NCI-H1417 treated with DMSO at 0.1 percent for 48 hours (cell line): Measurements from ENCODE around the gene ZNF524.
"Not testable (repeated sequence)": the region's sequence is repeated elsewhere in the genome, so short reads cannot be mapped to it uniquely, and the experiment has no call there.

Experiments
- DNase-seq: peaks from one replicate; lab custom pipeline; 2025; lab: John Stamatoyannopoulos, UW

The ZNF524 gene, protein sequence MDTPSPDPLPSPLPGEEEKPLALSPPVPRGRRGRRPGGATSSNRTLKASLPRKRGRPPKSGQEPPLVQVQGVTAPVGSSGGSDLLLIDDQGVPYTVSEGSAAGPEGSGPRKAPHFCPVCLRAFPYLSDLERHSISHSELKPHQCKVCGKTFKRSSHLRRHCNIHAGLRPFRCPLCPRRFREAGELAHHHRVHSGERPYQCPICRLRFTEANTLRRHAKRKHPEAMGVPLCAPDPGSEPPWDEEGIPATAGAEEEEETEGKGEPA

DNA sequence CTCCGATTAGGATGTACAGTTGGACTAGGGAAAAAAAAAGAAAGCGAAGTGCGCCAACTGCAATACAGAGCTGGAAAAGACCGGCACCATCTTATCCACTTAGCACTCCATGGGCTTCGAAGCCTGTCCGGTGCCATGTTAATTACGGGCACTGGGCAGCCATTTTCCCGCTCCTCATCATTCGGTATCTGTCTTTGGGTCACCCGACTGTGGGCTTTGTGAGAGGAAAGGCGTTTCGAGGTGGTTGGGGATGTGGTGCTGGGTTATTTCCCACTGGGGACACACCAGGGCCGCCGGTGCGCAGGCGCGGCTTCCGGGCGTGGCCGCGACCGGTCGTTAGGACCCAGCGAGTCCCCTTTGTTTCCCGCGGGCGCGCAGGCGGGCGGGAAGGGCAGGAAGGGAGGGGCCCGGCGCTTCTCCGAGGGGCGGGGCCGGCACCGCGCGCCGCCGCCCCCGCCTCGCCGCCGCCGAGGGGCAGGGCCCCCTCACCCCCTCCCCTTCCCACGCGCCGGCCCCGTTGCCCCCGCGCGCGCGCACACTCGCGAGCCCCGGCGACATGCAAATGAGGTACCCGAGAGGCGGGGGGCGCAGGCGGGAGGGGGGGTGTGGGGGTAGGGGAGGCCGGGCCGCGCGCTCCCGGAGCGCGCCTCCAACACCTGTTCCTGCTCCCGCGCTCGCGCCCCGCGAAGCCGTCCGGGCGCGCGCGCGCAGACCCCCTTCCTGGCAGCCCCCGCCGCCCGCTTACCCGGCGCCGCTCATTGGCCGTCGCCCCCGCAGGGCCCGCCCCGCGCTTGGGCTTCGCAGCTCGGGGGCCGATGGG, at the start of gene ZNF524:
TSS of gene ZNF524 (plus strand) at position 447 of the 820 bp plus-strand sequence. CDS start 1,825 bp downstream, outside the sequence.
- DNase-seq: peak; percentile 95

DNA sequence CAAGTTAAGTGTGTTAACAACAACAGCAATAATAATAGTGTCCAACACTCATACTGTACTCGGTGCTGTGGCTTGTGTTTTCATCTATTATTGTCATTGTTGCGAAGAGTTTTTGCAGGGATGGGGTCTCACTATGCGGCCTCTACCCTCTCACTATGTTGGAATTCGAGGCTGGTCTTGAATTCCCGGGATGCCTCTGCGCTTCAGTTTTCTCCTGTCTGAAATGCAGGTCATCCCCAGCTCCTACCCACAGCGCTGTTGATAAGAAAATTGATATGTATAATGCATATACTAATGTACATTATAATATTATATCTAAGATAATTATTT, 49.8 kb upstream of the ZNF524 start:
- no peak for DNase-seq

DNA sequence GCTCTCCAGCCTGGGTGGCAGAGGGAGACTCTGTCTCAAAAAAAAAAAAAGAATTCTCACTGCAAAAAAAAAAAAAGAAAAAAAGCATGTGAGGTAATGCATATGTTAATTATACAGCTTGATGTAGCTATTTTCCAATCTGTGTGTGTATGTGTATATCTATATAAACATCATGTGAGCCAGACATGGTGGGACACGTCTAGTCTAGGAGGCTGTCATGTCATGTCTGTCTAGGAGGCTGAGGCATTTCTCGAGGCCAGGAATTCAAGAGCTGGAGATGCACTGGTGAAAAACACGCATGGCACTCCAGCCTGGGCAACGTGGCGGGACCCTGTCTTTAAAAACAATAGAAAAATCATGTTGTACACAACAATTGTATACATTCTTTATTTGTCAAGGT, 47.9 kb upstream of the ZNF524 start:
- no peak for DNase-seq

DNA sequence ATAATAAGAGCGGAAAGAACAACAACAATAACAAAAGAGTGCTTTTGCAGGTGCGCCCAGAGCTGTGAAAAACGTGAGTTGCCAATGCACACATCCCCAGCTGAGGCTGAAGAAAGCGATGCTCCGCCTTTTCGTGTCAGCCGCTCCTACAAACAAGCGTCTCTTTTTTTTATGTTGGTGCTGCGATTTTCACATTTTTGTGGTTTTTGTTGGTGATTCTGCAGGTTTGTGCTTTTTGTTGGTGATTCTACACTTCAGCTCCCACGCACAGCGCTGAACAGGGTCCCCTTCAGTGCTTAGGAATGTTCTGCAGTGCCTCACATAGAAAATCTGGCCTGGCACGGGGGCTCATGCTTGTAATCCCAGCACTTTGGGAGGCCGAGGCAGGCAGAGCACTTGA, 47.5 kb upstream of the ZNF524 start:
- DNase-seq: no peak

DNA sequence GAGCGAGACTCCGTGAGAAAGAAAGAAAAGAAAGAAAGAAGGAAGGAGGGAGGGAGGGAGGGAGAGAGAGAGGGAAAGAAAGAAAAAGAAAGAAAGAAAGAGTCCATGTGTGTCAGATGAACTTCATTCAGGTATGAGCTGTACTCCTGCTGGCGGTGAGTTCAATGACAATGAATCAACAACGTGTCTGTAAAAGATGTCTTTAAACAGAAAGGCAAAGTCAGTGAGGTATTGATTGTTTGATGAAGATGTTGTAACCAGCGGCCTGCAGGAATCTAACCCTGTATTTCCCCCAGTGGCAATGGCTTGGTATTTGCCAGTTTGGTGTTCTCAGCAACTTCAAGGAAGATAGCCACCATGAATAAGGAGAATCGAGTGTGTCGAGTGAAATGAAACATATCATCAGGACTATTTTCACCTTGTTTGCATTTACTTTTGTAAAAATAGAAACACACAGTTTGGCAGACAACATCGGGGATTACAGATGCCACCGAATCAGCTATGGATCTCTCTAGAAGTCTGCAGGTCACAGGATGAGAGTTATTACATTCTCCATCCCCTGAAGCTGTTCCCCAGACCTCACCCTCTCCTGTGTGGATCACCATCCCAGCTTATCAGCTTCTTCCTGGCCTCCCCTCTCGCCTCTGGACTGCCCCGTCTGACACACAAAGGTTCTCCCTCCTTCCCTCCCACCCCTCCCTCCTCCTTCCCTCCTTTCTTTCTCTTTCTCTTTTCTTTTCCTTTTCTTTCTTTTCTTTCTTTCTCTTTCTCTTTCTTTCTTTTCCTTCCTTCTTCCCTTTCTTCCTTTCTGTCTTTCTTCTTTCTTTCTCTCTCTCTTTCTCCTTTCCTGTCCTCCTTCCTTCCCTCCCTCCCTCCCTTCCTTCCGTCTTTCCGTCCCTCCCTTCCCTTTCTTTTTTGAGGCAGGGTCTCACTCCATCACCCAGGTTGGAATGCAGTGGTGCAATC, 46.6 kb upstream of the ZNF524 start:
- DNase-seq: no peak

DNA sequence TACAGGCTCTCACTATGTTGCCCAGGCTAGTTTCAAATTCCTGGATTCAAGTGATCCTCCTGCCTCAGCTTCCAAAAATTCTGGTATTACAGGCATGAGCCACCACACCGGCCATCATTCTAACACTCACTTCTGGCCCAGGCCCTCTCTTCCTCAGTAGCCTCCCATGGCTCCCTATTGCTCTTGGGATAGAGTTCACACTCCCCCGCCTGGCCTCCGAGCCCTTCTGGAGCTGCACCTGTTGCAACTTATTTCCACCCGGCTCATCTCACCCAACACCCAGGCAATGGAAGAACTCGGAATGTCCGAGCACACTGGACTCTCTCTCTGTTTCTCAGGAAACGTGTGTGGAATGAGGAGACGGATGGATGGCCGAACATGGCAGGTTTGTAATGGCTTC, 45.8 kb upstream of the ZNF524 start:
- DNase-seq: no peak

DNA sequence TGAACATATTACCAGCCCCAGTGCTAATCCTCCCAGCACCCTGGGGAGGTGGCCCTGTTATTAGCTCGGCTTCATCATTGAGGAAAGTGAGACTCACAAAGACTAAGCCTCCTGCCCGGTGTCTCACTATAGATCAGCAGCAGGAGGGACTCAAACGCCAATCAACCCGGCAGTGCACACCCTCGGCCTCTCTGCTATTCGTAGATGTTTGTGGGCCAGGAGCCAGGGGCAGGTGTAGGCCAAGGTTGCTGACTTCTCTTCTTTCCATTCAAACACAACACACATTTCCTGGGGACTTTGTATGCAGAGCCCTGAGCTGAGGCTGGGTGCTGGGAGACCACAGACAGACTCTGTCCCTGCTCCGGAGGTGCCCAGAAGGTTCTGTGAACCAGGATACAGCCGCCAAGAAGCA, 45.3 kb upstream of the ZNF524 start:
- no peak for DNase-seq

DNA sequence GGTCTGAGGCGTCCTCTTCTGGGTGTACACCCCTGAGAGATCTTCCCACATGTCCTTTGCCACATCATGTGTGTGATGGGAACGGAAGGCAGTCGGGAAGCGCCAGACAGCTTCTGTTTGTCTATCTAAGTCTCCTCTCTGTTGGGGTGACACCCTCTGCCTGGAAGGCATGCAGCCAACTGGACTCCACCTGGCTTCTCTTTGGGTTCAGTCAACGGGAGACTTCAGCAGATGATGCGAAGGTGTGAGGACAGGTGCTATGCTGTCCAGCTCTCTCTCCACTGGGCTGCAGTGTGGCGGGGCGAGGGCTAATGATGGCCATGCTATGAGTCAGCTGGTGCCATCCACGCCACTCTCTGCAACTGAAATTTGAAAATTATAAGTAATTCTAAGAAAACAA, 40.4 kb upstream of the ZNF524 start:
- no peak for DNase-seq

DNA sequence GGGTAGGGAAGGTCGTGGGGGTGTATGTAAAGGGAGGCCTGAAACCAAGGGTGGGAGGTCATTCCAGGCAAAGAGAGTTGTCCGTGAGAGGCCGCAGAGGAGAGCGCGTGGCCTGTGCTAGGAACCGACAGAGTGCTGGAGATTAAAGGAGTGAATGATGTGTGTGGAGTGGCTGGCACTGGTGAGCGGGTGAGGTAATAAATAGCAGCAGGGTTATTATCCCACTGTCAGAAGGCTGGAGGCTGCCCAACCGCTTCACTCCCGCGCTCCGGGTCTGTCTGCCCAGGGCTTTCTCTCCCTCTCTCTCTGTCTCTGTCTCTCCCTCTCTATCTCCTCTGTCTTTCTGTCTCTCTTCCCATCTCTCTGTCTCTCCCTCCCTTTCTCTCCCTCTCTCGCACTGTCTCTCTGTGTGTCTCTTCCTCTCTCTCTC, 36.8 kb upstream of the ZNF524 start:
- no peak for DNase-seq

DNA sequence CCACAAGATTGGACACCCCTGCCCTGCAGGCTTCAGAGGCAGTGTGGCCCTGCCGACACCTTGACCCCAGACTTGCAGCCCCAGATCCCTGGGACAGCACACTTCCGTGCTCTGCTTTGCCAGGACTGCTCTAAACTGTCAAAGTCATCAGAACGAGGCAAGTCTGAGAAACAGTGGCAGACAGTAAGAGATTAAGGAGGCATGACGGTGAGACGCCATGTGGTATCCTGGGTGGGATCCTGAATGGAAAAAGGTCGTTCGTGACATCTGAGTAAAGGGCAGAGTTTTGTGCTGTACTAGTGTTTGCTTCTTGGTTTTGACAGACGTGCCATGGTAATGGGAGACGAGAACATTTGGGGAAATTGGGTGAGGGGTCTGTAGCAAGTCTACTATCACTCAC, 33.3 kb upstream of the ZNF524 start:
- no peak for DNase-seq

DNA sequence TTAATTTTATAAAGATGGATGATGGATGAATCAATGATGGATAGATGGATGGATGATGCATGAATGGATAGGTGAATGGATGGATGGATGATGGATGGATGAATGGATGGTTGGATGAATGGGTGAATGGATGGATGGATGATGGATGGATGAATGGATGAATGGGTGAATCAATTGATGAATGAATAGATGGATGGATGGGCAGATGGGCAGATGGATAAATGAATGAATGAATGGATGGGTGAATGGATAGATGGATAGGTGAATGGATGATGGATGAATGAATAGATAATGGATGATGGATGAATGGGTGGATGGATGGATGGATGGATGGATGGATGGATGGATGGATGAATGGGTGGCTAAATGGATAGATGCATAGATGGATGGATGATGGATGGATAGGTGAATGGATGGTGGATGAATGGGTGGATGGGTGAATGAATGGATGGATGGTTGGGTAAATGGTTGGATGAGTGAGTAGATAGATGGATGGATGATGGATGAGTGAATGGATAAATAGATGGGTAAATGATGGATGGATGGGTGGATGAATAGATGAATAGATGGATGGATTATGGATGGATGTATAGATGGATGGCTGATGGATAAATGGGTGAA, 32.3 kb upstream of the ZNF524 start:
- no peak for DNase-seq

DNA sequence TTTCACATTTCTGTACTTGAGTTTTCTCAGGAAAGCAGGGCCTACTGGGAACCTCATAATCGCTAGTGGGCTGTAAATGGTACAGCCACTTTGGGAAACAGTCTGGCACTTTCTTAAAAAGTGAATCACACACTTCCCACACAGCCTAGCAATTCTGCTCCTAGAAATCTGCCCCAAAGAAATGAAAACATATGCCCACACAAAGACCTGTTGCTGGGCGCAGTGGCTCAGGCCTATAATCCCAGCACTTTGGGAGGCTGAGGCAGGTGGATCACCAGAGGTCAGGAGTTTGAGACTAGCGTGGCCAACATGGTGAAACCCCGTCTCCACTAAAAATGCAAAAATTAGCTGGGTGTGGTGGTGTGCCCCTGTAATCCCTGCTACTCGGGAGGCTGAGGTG, 30.6 kb upstream of the ZNF524 start:
- not testable (repeated sequence) for DNase-seq

DNA sequence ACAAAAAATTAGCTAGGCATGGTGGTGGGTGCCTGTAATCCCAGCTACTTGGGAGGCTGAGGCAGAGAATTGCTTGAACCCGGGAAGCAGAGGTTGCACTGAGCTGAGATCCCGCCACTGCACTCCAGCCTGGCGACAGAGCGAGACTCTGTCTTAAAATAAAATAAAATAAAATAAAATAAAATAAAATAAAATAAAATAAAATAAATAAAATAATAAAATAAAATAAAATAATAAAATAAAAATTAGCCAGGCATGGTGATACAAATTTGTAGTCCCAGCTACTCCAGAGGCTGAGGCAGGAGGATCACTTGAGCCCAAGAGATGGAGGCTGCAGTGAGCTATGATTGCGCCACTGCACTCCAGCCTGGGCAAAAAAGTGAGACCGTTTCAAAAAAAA, 26.2 kb upstream of the ZNF524 start:
- DNase-seq: not testable (repeated sequence)

DNA sequence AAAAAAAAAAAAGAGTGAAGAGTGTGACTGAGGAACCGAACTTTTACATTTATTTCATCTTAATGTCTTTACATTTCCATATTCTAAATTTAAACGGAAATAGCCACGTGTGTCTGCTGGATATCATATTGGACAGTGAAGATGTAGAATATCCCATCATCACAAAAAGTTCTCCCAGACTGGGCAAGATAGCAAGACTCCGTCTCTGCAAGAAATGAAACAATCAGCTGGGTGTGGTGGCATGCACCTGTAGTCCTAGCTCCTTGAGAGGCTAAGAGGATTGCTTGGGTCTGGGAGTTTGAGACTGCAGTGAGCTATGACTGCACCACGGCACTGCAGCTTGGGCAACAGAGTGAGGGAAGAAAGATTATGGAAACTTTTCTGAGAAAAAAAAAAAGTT, 23.3 kb upstream of the ZNF524 start:
- no peak for DNase-seq

DNA sequence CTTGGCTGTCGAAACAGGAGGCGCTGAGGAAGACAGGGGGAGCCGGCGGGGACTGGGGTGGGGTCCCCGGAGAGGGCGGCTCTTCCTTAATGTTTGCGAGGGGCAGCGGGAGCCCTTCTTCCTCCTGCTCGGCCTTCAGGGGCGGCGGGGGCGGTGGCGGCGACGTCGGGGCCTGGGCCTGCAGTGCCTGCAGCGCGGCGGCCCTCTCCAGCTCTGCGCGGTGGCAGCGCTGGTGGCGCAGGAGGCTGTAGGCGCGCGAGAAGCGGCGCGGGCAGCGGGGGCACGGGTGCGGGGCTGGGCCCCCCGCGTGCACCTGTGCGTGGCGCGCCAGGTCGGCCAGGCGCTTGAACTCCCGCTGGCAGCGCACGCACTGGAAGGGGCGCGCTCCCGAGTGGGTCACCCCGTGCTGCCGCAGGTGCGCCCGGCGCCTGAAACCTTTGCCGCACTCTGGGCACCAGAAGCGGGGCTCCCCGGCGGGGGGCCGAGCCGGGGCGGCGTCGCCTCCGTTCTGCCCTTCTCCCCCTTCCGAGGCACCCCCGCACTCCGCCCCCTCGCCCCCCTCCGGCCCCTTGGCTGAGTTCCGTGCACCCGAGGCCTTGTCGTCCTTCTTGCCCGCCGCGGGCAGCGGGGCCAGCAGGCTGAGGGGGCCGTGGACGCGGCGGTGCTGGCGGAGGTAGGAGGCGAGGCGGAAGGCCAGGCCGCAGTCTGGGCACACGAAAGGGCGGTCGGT, 21.9 kb upstream of the ZNF524 start:
- DNase-seq: no peak

DNA sequence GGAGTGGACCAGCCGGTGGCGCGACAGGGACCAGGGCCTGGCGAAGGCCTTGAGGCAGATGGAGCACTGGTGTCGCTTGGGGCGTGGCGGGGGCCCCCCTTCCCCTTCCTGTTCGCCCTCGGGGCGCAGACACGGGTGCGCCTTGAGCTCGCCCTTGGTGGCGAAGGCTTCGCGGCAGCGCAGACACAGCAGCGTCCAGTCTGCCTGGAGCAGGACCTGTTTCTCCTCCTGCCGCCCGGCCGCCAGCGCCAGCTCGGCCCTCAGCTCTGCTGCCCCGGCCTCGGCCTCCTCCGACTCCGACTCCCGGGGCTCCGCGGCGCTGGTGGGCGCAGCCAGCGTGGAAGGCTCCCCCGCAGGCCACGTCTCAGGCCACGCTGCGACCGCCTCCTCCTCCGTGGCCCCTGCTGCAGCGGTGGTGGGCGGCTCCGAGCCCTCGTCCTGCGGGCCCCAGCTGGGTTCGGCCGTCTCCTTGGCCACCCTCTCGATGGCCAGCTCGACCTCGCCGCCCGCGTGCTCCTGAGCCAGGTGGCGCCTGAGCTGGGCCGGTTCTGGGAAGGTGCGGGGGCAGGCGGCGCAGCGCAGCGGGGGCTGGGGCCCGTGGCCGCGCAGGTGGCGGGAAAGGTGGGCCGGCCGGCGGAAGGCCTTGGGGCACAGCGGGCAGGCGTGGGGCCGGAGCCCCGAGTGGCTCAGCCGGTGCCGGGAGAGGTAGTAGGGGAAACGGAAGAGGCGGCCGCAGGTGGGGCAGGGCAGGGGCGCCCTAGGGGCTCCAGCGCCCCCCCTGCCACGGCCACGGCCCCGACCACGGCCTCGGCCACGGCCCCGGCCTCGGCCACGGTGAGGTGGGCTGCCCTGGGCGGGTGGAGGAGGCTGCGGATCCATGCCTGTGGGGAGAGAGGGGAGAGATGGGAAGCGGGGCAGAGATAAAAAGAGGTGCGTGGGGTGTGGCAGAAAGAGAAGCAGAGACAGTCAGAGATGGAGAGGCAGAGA, 21.0 kb upstream of the ZNF524 start:
- DNase-seq: no peak

DNA sequence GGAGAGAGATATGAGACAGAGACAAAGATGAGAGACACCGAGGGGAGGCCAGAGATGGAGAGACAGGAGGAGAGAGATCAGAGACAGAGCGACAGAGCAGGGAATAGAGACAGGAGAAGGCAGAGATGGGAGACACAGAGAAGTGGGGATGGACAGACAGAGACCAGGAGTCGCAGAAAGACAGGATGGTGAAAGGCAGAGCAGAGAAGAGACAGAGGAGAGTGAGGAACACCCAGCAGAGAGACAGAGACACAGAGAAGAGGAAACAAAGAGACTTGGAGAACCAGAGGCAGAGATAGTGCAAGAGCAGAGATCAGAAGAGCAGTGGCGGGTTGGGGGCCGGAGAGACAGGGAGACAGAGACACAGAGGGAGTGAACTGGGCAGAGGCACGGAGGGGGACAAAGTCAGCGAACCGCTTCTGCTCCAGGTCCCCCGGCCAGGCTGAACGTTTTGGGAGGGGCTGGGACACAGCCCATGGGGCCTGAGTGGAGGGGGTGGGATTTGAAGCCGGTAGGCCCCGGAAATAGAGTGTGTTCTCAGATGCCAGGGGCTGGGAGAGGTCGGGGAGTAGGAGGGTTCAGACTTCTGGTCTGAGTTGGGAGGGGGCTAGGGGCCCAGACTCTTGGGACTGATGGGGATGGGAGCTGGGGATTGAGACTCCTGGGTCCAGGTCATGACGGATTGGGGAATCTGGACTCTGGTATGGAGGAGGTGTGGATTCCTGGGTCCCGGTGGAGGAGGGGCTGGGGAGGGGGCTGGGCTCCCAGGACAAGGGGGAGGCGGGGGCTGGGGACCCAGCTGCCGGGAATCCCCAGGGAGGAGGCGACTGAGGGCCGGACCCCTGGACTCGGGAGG, 20.1 kb upstream of the ZNF524 start:
- no peak for DNase-seq

DNA sequence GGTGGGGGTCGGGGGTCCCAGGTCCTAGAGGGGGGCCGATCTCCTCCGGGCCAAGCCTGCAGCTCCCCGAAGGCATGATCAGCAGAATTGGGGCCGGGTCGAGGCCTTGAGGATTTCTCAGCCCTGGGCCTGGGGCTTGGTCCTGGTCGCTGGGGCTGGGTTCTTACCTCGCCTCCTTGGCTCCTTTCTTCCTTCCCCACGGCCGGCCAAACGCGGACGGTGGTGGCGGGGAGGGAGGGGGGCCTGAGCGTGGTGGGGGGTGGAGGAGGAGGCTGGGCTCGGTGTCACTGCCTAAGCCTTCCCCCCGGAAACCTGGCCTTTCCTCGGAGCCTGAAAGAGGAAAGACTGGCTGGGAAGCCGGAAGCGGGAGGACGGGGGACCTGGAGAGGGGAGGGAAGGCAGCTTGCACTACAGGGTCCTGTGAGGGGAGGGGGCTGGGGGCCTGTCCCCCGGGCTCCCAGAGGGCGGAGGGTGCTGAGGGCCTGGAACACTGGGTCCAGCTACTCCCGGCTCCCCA, 19.4 kb upstream of the ZNF524 start, which contains the start of gene ZNF579:
TSS of gene ZNF579 (minus strand) at position 221 of the 517 bp plus-strand sequence. CDS start 1,209 bp downstream, outside the sequence.
- DNase-seq: peak; percentile 25
